GM21526 (cell line): ENCODE measurements around the gene GCNT1.
"Not testable (repeated sequence)": the region's sequence is repeated elsewhere in the genome, so short reads cannot be mapped to it uniquely, and the experiment has no call there.

Experiments
- ATAC-seq: cut with Tn5 transposase; IDR thresholded peaks from one replicate; pipeline ENCODE4 v1.9.1; 2021; ENCODE audit warnings: moderate library complexity; ENCODE audit not compliant: unreplicated experiment, low FRiP score

The GCNT1 gene

DNA sequence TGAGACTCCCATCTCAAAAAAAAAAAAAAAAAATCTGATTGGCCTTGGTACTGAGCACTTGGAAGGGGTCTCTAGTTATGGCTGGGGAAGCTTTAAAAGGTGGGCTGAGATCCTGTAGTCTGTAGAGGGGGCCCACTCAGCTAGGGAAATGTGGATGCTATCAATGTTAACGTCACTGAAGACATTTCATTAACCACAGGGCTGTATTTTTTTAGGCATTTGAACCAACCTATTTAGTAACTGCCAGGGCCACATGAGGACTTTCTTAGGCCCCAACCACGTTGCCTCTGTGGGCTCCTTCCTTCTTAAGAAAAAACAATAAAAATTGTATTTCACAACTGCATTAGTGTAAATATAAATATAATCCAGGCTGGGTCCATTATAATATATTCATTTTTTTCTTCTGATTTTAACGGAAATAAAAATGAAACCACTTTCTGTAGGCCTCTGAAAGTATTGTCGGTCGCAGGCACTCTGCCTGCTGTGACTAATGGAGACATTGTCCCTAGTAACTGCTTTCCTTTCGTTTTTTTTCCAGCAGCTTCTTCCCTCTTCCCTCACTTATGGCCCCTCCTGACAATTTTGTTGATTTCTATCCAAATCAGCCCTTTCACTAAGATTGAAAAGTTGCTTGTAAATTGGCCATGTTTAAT, 71.6 kb downstream of the GCNT1 start:
- no peak for ATAC-seq

GRCh38 chr9:76531231-76531780, 72.3 kb downstream of the GCNT1 start:
- no peak for ATAC-seq

- ATAC-seq, result not testable (repeated sequence)
Measured at GRCh38 chr9:76532877-76533276, 73.9 kb downstream of the GCNT1 start.

GRCh38 chr9:76534026-76534425, 75.0 kb downstream of the GCNT1 start:
- ATAC-seq, result no peak

GRCh38 chr9:76537150-76537646, 78.2 kb downstream of the GCNT1 start:
- ATAC-seq, result no peak

GRCh38 chr9:76539180-76539579, 80.2 kb downstream of the GCNT1 start:
- ATAC-seq, result no peak

- ATAC-seq, result no peak
Measured at GRCh38 chr9:76542360-76542759, 83.4 kb downstream of the GCNT1 start.

- ATAC-seq, result no peak
Measured at GRCh38 chr9:76545191-76545590, 86.2 kb downstream of the GCNT1 start.

- no peak for ATAC-seq
Measured at GRCh38 chr9:76552181-76552580, 93.2 kb downstream of the GCNT1 start.

DNA sequence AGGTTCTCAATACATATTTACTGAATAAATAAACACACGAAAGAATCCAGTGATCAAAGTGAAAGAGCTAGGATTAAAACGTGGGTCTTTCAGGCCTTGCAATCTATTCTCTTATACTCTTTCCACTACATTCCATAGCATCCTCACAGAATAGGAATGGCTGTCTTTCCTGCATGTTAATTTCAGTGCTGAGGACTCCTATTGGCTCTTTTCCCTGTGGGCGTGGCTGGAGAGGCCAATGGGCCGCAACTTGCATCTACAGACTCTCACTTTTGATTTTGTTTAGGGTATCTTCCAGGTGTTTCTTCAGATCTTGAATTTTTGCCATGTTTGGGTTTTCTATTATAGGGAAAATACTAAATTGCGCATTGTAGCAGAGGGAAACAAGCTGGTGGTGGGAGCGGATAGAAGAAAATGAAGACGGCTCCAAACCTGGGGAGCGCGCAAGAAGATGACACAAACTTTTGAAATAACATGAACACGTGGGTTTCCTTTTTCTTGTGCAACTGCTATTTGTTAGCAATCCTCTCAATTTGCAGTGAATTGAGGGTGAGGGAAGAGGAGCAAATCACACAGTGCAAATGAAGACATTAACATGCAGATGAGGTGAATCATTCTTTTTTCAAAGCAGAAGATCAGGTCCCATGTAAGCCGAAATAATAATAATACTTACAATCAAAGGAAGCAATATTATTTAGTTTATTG, 93.9 kb downstream of the GCNT1 start:
- ATAC-seq, result no peak

DNA sequence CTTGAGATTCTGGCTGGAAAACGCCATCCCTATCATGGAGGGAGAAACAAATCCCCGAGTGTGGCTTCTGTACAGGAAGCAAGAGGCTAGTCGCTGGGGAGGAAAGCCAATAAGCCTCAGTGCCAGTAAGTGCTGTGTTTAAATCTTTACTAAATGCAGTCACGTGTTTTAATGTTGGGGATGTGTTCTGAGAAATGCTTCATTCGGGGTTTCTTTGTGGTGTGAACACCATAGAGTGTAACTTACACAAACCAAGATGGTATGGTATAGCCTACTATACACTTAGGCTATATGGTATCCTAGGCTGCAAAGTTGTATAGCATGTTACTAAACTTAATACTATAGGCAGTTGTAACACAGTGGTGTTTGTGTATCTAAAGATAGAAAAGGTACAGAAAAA, 94.7 kb downstream of the GCNT1 start:
- ATAC-seq, result no peak
